K562 (cell line): Measurements from ENCODE around the gene KCNA2. TPM values are rescaled to one million over a fixed set of nuclear protein-coding genes. Genes with fewer than 3 reads are reported as not detected.
A peak's percentile ranks its signal among the peaks of the same experiment; 100 is the strongest.

Source experiments
- ATAC-seq: fragments of 200-7000 bp; cut with Tn5 transposase; 3 replicates; pipeline ENCODE4 v1.9.1; 2020; ENCODE audit warnings: moderate library complexity
- BruUV-seq: library from RNA; stranded (reverse); fragments of 400-500 nt; replicated peaks from 2 replicates; lab custom pipeline; 2021; lab: Mats Ljungman, UMichigan
- CTCF ChIA-PET: fragments of 300-600 bp; formaldehyde crosslinking; extraction: SDS; loops from one replicate; lab custom pipeline; 2021; ENCODE audit warnings: low intra/inter-chr PET ratio; lab: Yijun Ruan, JAX
- POLR2A ChIA-PET: fragments of 300-600, 350-650 bp; sonication (Branson Sonifier 250); formaldehyde crosslinking; extraction: SDS; loops from one replicate; lab custom pipeline; 2021; ENCODE audit warnings: antibody characterized with exemption, inconsistent platforms; lab: Yijun Ruan, JAX
- DNase-seq, 4 experiments: peaks; one replicate each; pipeline versions ENCODE4 v3.0.0 to v3.0.0-alpha.2; 2011 to 2018; ENCODE audit warnings: low spot score in 3 of 4, mixed read lengths in 3 of 4; ENCODE audit errors: extremely low read depth in 1 of 4
- FAIRE-seq: peaks from 2 replicates; lab custom pipeline; 2011; peaks lifted over from hg19 to GRCh38; lab: Jason Lieb, UNC
- H2AFZ ChIP-seq: 2 replicates; pipeline ENCODE4 v1.6.0; 2011; ENCODE audit warnings: low read depth, low read length, control low read depth, inconsistent platforms
- H3K27ac ChIP-seq: fragments of 200-600 bp; 3 replicates; pipeline ENCODE4 v1.8.0; 2011; ENCODE audit warnings: low read depth, mild to moderate bottlenecking, control low read depth, inconsistent platforms, low read length, moderate library complexity, mixed read lengths; ENCODE audit errors: extremely low read depth
- H3K27me3 ChIP-seq, 2 experiments: fragments of 300-600 bp in 1 of 2; 2 replicates in 1 of 2; 3 replicates in 1 of 2; pipeline versions ENCODE4 v1.6.0 to v1.8.0; 2011; ENCODE audit warnings: inconsistent platforms in 2 of 2, low read length in 2 of 2, mild to moderate bottlenecking in 1 of 2, mixed read lengths in 1 of 2, moderate library complexity in 1 of 2; ENCODE audit not compliant: control insufficient read depth in 2 of 2, insufficient read depth in 2 of 2
- H3K36me3 ChIP-seq: fragments of 300-600 bp; 3 replicates; pipeline ENCODE4 v1.8.0; 2011; ENCODE audit warnings: mild to moderate bottlenecking, low read length, inconsistent platforms; ENCODE audit not compliant: control insufficient read depth, insufficient read depth
- H3K4me1 ChIP-seq, 2 experiments: fragments of 200-600 bp in 1 of 2; replicated peaks in 1 of 2; 2 replicates in 1 of 2; 3 replicates in 1 of 2; pipeline versions ENCODE4 v1.5.1 to v1.8.0; 2011; ENCODE audit warnings: inconsistent platforms in 2 of 2, low read length in 2 of 2, mild to moderate bottlenecking in 1 of 2, mixed read lengths in 1 of 2, moderate library complexity in 1 of 2; ENCODE audit not compliant: control insufficient read depth in 2 of 2, insufficient read depth in 2 of 2
- H3K4me2 ChIP-seq: 2 replicates; pipeline ENCODE4 v1.6.1; 2011; ENCODE audit warnings: low read length, control low read depth, inconsistent platforms, mixed read lengths; ENCODE audit not compliant: insufficient read depth
- H3K4me3 ChIP-seq: fragments of 200-600 bp; sonication (generic), shearing (Covaris generic); 2 replicates; pipeline ENCODE4 v1.5.1; 2016; ENCODE audit warnings: control low read depth, inconsistent platforms
- H3K79me2 ChIP-seq: fragments of 200-600 bp; 3 replicates; pipeline ENCODE4 v1.8.0; 2011; ENCODE audit warnings: low read length, inconsistent platforms; ENCODE audit not compliant: control insufficient read depth, insufficient read depth
- H3K9ac ChIP-seq, 2 experiments: 2 replicates each; pipeline versions ENCODE4 v1.6.0 to v1.6.1; 2011; ENCODE audit warnings: low read depth in 2 of 2, low read length in 2 of 2, control low read depth in 1 of 2, inconsistent platforms in 1 of 2, mild to moderate bottlenecking in 1 of 2, mixed read lengths in 1 of 2; ENCODE audit not compliant: insufficient read depth in 1 of 2
- H3K9me1 ChIP-seq: one replicate; pipeline ENCODE4 v1.6.0; 2011; ENCODE audit warnings: inconsistent platforms, mild to moderate bottlenecking, low read length, moderate library complexity; ENCODE audit not compliant: control insufficient read depth, insufficient read depth
- H3K9me3 ChIP-seq: replicated peaks from 2 replicates; pipeline ENCODE4 v1.5.1; 2011; ENCODE audit warnings: low read depth, low read length, inconsistent platforms; ENCODE audit not compliant: control insufficient read depth, insufficient read depth
- H4K20me1 ChIP-seq: replicated peaks from 2 replicates; pipeline ENCODE4 v1.6.1; 2011; ENCODE audit warnings: low read length, inconsistent platforms, mixed read lengths; ENCODE audit not compliant: control insufficient read depth, insufficient read depth
- C11orf30 ChIP-seq: fragments of 450-650 bp; IDR thresholded peaks from 2 replicates; pipeline ENCODE4 v1.6.1; 2016; ENCODE audit warnings: low read depth, mild to moderate bottlenecking
- CBX8 ChIP-seq: fragments of 200-600 bp; sonication (generic); IDR thresholded peaks from 2 replicates; pipeline ENCODE4 v1.6.1; 2012; ENCODE audit warnings: borderline replicate concordance, mixed run types, low read depth, mild to moderate bottlenecking, moderate library complexity, mixed read lengths, low read length, control low read depth, inconsistent platforms; ENCODE audit not compliant: poor library complexity, severe bottlenecking; ENCODE audit errors: extremely low read depth
- E2F6 ChIP-seq, 2 experiments: IDR thresholded peaks; 2 replicates each; pipeline ENCODE4 v1.6.1; 2011; ENCODE audit warnings: borderline replicate concordance in 1 of 2, control low read depth in 1 of 2, low read depth in 1 of 2, low read length in 1 of 2, mild to moderate bottlenecking in 1 of 2, mixed read lengths in 1 of 2, moderate library complexity in 1 of 2; ENCODE audit not compliant: insufficient read depth in 1 of 2, insufficient read length in 1 of 2, poor library complexity in 1 of 2, severe bottlenecking in 1 of 2; ENCODE audit errors: extremely low read depth in 1 of 2
- EZH2 ChIP-seq: IDR thresholded peaks from 2 replicates; pipeline ENCODE4 v1.6.1; 2012; ENCODE audit warnings: low read depth, mild to moderate bottlenecking, inconsistent platforms, low read length, borderline replicate concordance
- FOXP1 ChIP-seq: sonication (generic); formaldehyde crosslinking; IDR thresholded peaks from 2 replicates; pipeline ENCODE4 v1.8.0; 2022; ENCODE audit warnings: mild to moderate bottlenecking, missing genetic modification reagents
- IRF9 ChIP-seq: fragments of 450-650 bp; IDR thresholded peaks from 2 replicates; pipeline ENCODE4 v1.6.1; 2016; ENCODE audit warnings: missing biosample characterization, missing genetic modification characterization
- MAFG ChIP-seq: fragments of 450-650 bp; conservative IDR thresholded peaks from 2 replicates; pipeline ENCODE4 v1.6.1; 2016; ENCODE audit warnings: missing genetic modification characterization, missing compliant biosample characterization
- MBD1 ChIP-seq: fragments of 250-450 bp; sonication (Bioruptor Pico); IDR thresholded peaks from 2 replicates; pipeline ENCODE4 v1.8.0; 2022; ENCODE audit warnings: inconsistent platforms
- SRSF7 ChIP-seq: fragments of 200-400 bp; formaldehyde crosslinking; optimal IDR thresholded peaks from 2 replicates; pipeline ENCODE3; 2017; ENCODE audit warnings: mild to moderate bottlenecking, low read depth, low read length
- ZBED1 ChIP-seq: IDR thresholded peaks from 2 replicates; pipeline ENCODE4 v1.6.1; 2014
- ZNF316 ChIP-seq: fragments of 450-650 bp; IDR thresholded peaks from 2 replicates; pipeline ENCODE4 v1.6.1; 2016
- WGBS: fragments of 100-300 bp; shearing (Covaris generic); methylation state at CpG from one replicate; pipeline ENCODE4 v1.1.6; 2016; ENCODE audit warnings: low coverage, mixed read lengths; ENCODE audit not compliant: insufficient coverage; ENCODE audit errors: missing lambda C conversion rate; 5-methylcytosine and 5-hydroxymethylcytosine counted together
- in situ Hi-C: fragments of 300-500 bp; cut with MboI; formaldehyde crosslinking; loops from 4 replicates; pipeline ENCODE4 v1.15.0; 2018; ENCODE audit warnings: inconsistent platforms, mixed read lengths
- intact Hi-C: fragments of 100-400 bp; cut with micrococcal nuclease; formaldehyde crosslinking; loops from 2 replicates; pipeline ENCODE4 v1.14.2; 2022
- polyA plus RNA-seq, 8 experiments: library from polyadenylated mRNA; depleted of rRNA in 4 of 8; stranded (reverse) in 5 of 8; unstranded in 3 of 8; fragments of >200 nt; fragmentation: Nextera tagmentation in 2 of 8; fragmentation: Illumina TruSeq in 1 of 8; extraction: Ambion mirVana in 2 of 8; extraction: Trizol in 1 of 8; gene quantifications; 2 replicates each; pipeline versions ENCODE4 v1.2.1 to v1.2.3, GENCODE V29; 2011 to 2014; ENCODE audit warnings: inconsistent platforms in 1 of 8, missing spikeins in 1 of 8
- total RNA-seq, 7 experiments: library from RNA; depleted of rRNA in 6 of 7; stranded (reverse); fragments of >200 nt in 6 of 7; fragmentation: Illumina TruSeq in 2 of 7; extraction: Trizol in 2 of 7; gene quantifications; 2 replicates each; pipeline versions ENCODE4 v1.2.1 to v1.2.3, GENCODE V29; 2011 to 2021; ENCODE audit warnings: low replicate concordance in 1 of 7

The KCNA2 gene
- total and polyA plus RNA-seq, 9 of the 15 experiments (the other 6 are each of a cell fraction or from before 2014, with no cell fraction given), result not detected

- DNase-seq, result no peak
- no peaks in the 10 kb centered on the region for H3K9me1 ChIP-seq
- no peaks in the 10 kb centered on the region for H3K9me3 ChIP-seq
- no peak overlapping the region for H3K9ac ChIP-seq
- FAIRE-seq, result no peak
- intact Hi-C loops (no loop called here), in situ Hi-C loops (no loop called here)
- ChIA-PET CTCF (no interaction called here), POLR2A (interaction anchor here (0.8 to 1.2 kb wide), 3 partner anchors 11 to 285 kb away, joined by 3 to 5 read pairs (median 4); no protein-coding TSS in a partner anchor)
- no peak overlapping the region for H2AFZ ChIP-seq
- 2% methylated on average over 6 of the region's 6 CpGs for WGBS
- no peaks in the 10 kb centered on the region for H3K36me3 ChIP-seq
- BruUV-seq, result no TSS peak
- peaks cover 67 to 78% of the 10 kb centered on the region in 2 experiments for H3K27me3 ChIP-seq
- no peak overlapping the region for H3K27ac ChIP-seq
- H3K79me2 ChIP-seq, result no peaks in the 10 kb centered on the region
- H4K20me1 ChIP-seq, result peaks cover 14% of the 10 kb centered on the region; the same call in 1 of the 2 replicates
- H3K4me2 ChIP-seq, result no peak overlapping the region
- peaks cover 0 to 12% of the 10 kb centered on the region in 2 experiments; a peak in 1 of 5 replicates for H3K4me1 ChIP-seq
- no peak for ATAC-seq
- no peak overlapping the region for H3K4me3 ChIP-seq
- TF ChIP-seq C11orf30 (peak; percentile 20; the same call in 1 of the 2 replicates), EZH2 (peak; percentile 63; the same call in 1 of the 2 replicates), MBD1 (CRISPR knock-in tag) (no peak), MAFG (tag) (peak; percentile 27; the same call in 1 of the 2 replicates), CBX8 (no peak), E2F6 (IDR thresholded peaks at IDR 0.05; ENCODE audit: borderline replicate concordance in 1 of 2, extremely low read depth in 1 of 2, insufficient read depth in 1 of 2, insufficient read length in 1 of 2, low read depth in 1 of 2, low read length in 1 of 2, poor library complexity in 1 of 2, severe bottlenecking in 1 of 2) (no peak), ZNF316 (peak; percentile 9; the same call in 1 of the 2 replicates), IRF9 (tag) (no peak), ZBED1 (no peak), FOXP1 (CRISPR knock-in tag) (no peak), SRSF7 (no peak)
Observed at GRCh38 chr1:110605446-110605845, 712 bp downstream of the KCNA2 start.
